Rectal smooth muscle tissue (tissue), 1 donor: ENCODE measurements around the gene LRCH1.

Source experiments
- H3K27ac ChIP-seq: one replicate; pipeline ENCODE4 v1.7.0; 2013; ENCODE audit warnings: low read depth, low read length, inconsistent platforms
- H3K27me3 ChIP-seq: one replicate; pipeline ENCODE4 v1.7.0; 2013; ENCODE audit warnings: low read length; ENCODE audit not compliant: control insufficient read depth, insufficient read depth
- H3K36me3 ChIP-seq: one replicate; pipeline ENCODE4 v1.7.0; 2013; ENCODE audit warnings: low read length; ENCODE audit not compliant: control insufficient read depth, insufficient read depth
- H3K4me1 ChIP-seq: one replicate; pipeline ENCODE4 v1.7.0; 2013; ENCODE audit warnings: low read length; ENCODE audit not compliant: control insufficient read depth, insufficient read depth
- H3K4me3 ChIP-seq: one replicate; pipeline ENCODE4 v1.7.0; 2013; ENCODE audit warnings: low read length
- H3K9ac ChIP-seq: one replicate; pipeline ENCODE4 v1.7.0; 2013; ENCODE audit warnings: low read length

Gene LRCH1

DNA sequence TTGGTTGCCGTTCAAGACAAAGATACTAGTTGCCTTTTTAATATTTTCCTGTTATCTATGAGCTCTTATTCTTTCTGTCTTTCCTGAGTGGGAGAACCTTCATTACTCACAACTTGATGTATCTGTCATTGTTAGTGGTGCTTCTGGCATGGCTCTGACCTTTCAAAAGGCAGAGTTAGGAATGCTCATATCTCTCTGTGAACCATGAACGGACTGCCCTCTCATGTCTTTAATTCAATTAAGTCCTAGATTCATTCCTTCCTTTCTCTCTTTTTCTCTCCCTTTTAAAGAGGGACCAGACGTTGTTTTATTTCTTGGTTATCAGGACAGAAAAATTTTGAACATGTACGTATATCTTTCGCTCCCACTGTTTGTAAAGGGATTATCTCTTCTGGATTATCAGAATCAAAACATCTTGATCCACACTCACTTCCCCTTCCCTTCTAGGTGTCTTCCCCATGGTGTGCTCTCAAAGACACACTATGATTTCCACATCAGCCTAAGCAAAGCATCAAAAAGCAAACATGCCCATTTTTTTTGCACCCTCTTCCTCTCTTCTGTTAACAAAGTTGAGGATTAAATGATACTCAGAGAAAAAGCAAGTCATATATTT is 90.3 kb downstream of the LRCH1 start:
- Histone ChIP-seq H3K4me3 (no peak overlapping the region), H3K27ac (no peak overlapping the region), H3K9ac (no peak overlapping the region), H3K36me3 (no peaks in the 10 kb centered on the region), H3K4me1 (peaks cover 46% of the 10 kb centered on the region), H3K27me3 (no peaks in the 10 kb centered on the region)

DNA sequence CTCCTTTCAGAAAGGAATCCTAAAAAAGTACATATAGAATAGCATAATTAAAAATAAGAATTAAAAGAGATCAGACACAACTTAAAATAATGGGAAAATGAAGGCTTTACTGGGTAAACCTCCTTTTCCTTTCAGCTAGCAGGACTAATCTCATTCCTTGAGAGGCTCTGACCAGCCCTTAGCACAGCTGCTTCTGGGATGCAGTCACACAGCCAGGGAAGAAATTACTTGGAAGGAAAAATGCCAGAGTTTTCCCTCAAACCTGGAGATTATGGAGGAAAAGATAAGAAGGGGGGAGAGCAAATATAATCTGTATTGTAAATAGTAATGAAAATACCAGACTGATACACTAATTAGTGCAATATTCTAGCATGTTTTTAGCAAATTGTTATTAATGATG is 91.8 kb downstream of the LRCH1 start:
- Histone ChIP-seq H3K4me1 (peaks cover 41% of the 10 kb centered on the region), H3K27ac (no peak overlapping the region), H3K4me3 (no peak overlapping the region), H3K9ac (no peak overlapping the region), H3K27me3 (no peaks in the 10 kb centered on the region), H3K36me3 (no peaks in the 10 kb centered on the region)

DNA sequence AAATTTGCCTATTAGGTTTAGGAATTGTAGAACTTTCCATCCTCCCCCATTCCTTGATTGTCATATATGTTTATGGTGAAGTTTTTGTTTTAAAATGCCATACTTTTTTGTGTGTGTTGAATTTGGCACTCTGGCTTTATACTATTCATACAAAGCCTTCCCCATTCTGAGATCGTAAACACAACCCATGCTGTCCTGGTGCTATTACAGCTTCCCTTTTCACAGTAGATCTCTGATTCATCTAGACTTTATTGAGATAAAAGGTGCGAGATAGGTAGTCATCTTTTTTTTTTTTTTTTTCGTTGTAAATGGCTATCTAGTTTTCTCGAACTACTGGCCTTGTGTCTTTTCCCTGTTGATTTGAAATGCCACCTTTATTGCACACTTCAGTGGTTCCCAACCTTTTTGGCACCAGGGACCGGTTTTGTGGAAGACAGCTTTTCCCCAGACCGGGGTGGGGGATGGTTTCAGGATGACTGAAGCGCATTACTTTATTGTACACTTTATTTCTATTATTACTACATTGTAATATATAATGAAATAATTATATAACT is 94.6 kb downstream of the LRCH1 start:
- no peak overlapping the region for H3K9ac ChIP-seq
- no peaks in the 10 kb centered on the region for H3K27me3 ChIP-seq
- H3K4me1 ChIP-seq: peaks cover 29% of the 10 kb centered on the region
- no peaks in the 10 kb centered on the region for H3K36me3 ChIP-seq
- H3K27ac ChIP-seq: no peak overlapping the region
- no peak overlapping the region for H3K4me3 ChIP-seq

DNA sequence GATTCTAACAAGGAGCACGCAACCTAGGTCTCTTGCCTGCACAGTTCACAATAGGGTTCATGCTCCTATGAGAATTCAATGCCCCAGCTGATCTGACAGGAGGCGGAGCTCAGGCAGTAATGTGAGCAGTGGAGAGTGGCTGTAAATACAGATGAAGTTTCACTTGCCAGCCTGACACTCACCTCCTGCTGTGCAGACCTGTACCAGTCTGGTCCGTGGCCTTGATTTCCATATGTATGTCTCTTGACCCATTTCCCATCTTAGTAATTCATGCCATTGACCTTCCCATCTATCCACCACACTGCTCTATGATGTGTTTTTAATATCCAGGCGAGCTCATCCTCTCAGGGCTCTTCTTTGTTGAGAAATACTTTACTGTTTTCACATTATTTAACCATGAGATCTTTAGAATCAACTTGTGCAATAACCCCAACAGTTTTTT is 95.2 kb downstream of the LRCH1 start:
- Histone ChIP-seq H3K27ac (no peak overlapping the region), H3K4me3 (no peak overlapping the region), H3K4me1 (peaks cover 25% of the 10 kb centered on the region), H3K27me3 (no peaks in the 10 kb centered on the region), H3K36me3 (no peaks in the 10 kb centered on the region), H3K9ac (no peak overlapping the region)

DNA sequence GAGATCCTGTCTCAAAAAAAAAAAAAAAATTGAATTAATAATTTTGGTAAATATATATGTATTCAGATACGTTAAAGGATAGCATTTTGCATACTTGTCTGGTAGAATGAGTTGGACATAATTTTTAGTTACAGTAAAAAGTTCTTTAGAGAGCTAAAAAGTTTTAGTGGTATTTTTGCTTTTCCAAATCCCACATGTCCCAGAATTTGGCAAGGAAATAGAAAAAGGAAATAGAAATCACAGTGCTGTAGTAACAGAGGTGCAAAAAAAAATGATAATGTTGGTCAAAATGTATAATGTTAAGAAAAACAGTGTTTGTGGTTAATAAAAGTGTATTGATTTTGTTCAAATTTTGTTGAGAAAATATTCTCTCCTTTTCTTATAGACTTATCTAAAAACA is 96.8 kb downstream of the LRCH1 start:
- no peaks in the 10 kb centered on the region for H3K36me3 ChIP-seq
- no peaks in the 10 kb centered on the region for H3K27me3 ChIP-seq
- no peak overlapping the region for H3K4me3 ChIP-seq
- no peak overlapping the region for H3K27ac ChIP-seq
- H3K4me1 ChIP-seq: peaks cover 13% of the 10 kb centered on the region
- no peak overlapping the region for H3K9ac ChIP-seq

DNA sequence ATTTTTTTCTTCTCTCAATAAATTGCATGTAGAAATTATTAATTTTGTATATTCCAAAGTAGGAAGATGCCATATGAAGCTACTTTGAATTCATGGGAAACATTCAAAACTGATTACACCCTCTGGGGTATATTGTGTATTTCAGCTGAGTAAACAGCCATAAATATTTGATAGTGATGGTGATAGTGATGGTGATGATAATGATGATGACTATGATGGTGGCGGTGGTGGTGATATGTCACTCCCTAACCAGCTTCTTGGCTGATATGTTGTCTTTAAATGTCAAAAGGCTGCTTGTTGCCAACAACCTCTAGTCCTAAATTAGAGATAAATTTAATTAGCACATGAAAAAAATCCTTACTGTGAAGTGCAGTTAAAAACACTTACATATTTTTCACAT is 102.0 kb downstream of the LRCH1 start:
- Histone ChIP-seq H3K27ac (peak overlapping the region; percentile 59), H3K9ac (no peak overlapping the region), H3K4me1 (peaks cover 22% of the 10 kb centered on the region), H3K4me3 (no peak overlapping the region), H3K36me3 (no peaks in the 10 kb centered on the region), H3K27me3 (no peaks in the 10 kb centered on the region)

DNA sequence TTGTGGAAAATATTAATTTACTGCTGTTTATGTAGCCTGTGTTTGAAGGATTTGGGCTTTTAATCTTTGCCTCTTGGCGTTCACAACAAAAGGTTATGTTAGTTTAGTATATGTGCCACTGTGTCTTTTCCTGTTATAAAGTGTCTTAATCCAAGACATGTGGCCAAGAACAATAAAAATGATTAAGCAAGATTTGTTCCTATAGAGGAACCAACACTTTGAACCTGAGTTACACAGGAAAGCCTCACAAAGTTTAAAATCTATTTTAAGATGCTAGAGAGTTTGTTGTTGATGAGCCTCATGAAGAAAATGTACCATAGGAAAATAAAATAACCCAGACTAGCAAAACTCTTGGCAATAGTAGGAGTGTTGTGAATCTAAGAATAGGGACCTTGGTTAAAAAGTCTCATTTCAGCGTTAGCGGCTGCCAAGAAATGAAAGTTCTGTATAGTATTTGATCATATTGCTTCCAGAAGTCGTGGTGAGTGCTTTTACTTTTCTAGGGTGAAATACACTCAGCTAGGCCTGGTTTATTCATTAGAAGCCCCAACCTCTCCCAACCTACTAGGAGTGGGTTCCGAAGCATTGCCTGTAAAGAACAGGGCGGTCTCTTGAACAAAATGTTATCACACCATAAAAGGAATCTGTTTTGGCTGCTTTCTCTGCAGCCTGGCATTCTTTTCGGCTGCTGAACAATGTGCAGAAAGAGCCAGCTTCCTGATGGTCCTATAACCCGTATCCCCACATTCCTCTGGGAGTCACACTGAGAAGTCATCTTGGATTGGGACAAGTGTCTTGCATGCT is 102.6 kb downstream of the LRCH1 start:
- Histone ChIP-seq H3K9ac (no peak overlapping the region), H3K4me1 (peaks cover 22% of the 10 kb centered on the region)

DNA sequence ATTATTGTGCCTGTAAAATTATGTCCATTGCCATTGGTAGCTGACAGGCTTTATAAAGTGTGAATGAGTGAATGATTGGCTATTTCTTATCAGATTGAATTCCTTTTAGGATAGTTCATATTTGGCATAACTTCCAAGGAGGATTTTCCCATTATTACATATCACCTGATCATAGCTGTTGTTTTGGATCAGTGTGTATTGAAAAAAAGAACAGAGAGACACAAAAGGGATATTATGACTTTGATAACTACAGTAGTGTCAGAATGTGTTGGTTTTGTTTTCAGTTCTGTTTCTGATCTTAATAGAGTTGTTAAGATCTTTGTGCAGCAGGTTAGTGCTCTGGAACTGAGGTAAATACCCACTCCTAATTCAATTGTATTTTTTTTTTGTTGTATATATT is 103.8 kb downstream of the LRCH1 start:
- Histone ChIP-seq H3K27me3 (no peaks in the 10 kb centered on the region), H3K9ac (no peak overlapping the region), H3K36me3 (no peaks in the 10 kb centered on the region), H3K27ac (peak overlapping the region; percentile 59), H3K4me1 (peaks cover 22% of the 10 kb centered on the region), H3K4me3 (no peak overlapping the region)

More for the DNA sequence above, 102.6 kb downstream of the LRCH1 start:
- peak overlapping the region; percentile 6 for H3K4me3 ChIP-seq
- peak overlapping the region; percentile 59 for H3K27ac ChIP-seq
- H3K36me3 ChIP-seq: no peaks in the 10 kb centered on the region
- H3K27me3 ChIP-seq: no peaks in the 10 kb centered on the region

DNA sequence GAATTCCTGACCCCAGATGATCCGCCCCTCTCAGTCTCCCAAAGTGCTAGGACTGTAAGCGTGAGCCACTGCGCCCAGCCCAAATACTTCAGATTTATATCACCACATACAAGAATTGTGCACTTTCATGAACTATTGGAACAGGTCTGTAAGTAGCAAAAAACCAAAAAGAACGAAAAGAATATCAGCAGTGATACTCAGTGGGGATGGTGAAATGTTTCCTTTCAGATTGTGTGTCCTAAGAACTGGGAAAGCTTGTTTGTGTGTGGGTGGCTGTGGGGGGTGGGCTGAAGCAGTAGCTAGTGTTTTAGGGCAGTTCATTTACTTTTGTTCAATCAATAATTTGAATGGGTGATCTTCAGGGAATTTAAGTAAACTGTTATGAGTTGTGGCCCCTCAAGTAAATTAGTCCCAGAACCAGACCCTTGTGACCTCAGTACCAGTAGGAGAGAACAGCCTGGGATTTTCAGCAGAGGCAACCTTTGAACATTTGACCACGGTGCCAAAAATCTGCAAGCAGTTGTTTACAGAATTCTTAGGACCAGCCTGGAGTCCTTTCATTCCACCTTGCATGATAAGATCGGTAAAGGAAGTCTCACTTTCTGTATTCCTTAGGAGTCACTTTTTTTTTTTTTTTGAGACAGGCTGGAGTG is 106.6 kb downstream of the LRCH1 start:
- Histone ChIP-seq H3K4me1 (peaks cover 27% of the 10 kb centered on the region), H3K36me3 (no peaks in the 10 kb centered on the region), H3K27ac (peak overlapping the region; percentile 25), H3K27me3 (no peaks in the 10 kb centered on the region), H3K9ac (no peak overlapping the region), H3K4me3 (no peak overlapping the region)

DNA sequence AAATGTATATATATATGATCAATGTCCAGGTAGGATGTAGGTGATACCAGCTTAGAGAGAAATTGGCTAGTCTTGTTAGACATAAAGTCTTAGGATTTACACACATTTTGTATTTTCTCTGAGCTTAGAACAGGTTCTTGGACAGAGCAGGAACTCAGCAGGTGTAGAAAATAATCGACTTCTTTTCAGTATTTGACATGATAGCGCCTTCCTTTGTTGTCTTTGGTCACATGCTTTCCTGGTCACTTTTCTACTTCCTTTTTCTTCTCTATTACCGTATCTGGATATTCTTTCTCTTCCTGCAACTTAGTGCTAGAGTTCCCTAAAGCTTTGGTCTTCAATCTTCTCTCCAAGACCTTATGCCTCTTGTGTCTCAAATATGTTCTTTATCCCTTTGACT is 107.4 kb downstream of the LRCH1 start:
- no peak overlapping the region for H3K9ac ChIP-seq
- H3K4me3 ChIP-seq: no peak overlapping the region
- H3K27ac ChIP-seq: no peak overlapping the region
- H3K36me3 ChIP-seq: no peaks in the 10 kb centered on the region
- H3K4me1 ChIP-seq: peaks cover 20% of the 10 kb centered on the region
- no peaks in the 10 kb centered on the region for H3K27me3 ChIP-seq

DNA sequence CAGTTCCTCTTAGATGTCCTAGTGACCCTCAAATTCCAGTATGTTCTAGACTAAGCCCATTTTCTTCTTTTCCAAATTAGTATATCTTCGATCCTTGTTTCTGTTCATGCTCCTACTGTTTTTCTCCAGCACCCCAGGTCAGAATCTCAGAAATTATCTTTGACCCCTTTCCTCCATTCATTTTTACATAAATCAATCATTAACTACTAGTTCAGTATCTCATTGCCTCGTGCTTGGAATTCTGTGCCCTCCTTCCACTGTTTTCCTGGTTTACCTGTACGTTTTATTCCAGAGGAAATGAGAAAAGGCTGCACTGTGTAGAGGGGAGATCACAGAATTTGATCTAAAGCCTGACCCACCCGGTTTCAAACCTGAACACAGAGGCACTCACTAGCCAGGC is 107.9 kb downstream of the LRCH1 start:
- no peak overlapping the region for H3K27ac ChIP-seq
- H3K4me3 ChIP-seq: no peak overlapping the region
- no peaks in the 10 kb centered on the region for H3K36me3 ChIP-seq
- H3K4me1 ChIP-seq: peaks cover 17% of the 10 kb centered on the region
- no peaks in the 10 kb centered on the region for H3K27me3 ChIP-seq
- no peak overlapping the region for H3K9ac ChIP-seq

DNA sequence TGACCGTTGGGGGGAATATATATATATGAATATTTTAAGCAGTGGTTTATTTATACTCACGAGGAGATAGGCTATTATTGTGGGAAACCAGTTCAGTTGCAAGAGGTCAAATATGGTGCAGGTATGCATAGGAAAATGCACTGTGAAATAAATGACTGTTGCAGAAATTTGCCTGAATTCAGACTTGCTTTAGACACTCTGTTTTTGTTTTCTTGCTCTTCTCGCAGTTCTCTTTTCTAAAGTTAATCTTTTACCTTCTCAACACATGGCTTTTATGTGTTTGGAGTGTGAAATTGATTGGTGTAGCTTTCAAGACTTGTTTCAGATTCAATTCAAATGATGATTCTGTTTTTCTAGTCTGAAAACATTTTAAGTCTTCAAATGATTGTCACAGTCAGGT is 109.7 kb downstream of the LRCH1 start:
- no peaks in the 10 kb centered on the region for H3K36me3 ChIP-seq
- no peaks in the 10 kb centered on the region for H3K27me3 ChIP-seq
- H3K9ac ChIP-seq: no peak overlapping the region
- H3K4me3 ChIP-seq: no peak overlapping the region
- no peak overlapping the region for H3K27ac ChIP-seq
- H3K4me1 ChIP-seq: peaks cover 11% of the 10 kb centered on the region
